Left cardiac atrium (tissue), 4 donors: ENCODE results near the gene ELAVL3. TPM values are rescaled to one million over a fixed set of nuclear protein-coding genes. Genes with fewer than 3 reads are reported as not detected.

ENCODE experiments used
- ATAC-seq, 2 donors: fragments of 200-7000 bp; cut with Tn5 transposase; one replicate each; pipeline ENCODE4 v1.9.1; 2020; ENCODE audit warnings: mild to moderate bottlenecking in 2 of 2, moderate library complexity in 2 of 2
- DNase-seq: peaks from one replicate; pipeline ENCODE4 v3.0.0-alpha.2; 2020
- intact Hi-C, 2 donors: fragments of 100-400 bp; cut with DNase I; formaldehyde crosslinking; loops; one replicate each; pipeline versions ENCODE4 v1.14.1 to v1.15.1; 2022 to 2023
- long read RNA-seq: library from polyadenylated mRNA; unstranded; transcript quantifications from one replicate; pipeline ENCODE4 v2.0.0, GENCODE V29; 2021
- total RNA-seq, 2 donors: library from RNA; stranded (reverse); fragmentation: NEBNext Ultra II Directional; extraction: Animal tissue kit (Norgen Biotek cat#: 25700); gene quantifications; one replicate each; pipeline ENCODE4 v1.2.1, GENCODE V29; 2021
- donor health status: DM: no; HTN: yes; CAD: no.
- donor health status: DM: no; HTN: yes; CAD: no; lungs with severe emphysema.
- donor health status: DM: yes; HTN: yes; CAD: no.
- donor health status: Dilated cardiomyopathy.

The ELAVL3 gene
- total RNA-seq, result under 1 TPM; 0.24 to 0.50 TPM
- long read RNA-seq, result 0 reads

- ATAC-seq, result no peak
- intact Hi-C loops, result loop anchor here in 1 of 2 donors (10.0 kb wide), 1 partner anchor 186 kb away; the partner anchor contains the start of gene TSPAN16
- DNase-seq, result no peak
Observed at GRCh38 chr19:11480715-11481533, at the start of gene ELAVL3. ELAVL3 (minus strand) TSS chr19:11481046; CDS start chr19:11480608, 438 bp downstream.

GRCh38 chr19:11530432-11530831 is 49.6 kb upstream of the ELAVL3 start:
- ATAC-seq (peak; percentile 48 to 49), DNase-seq (peak; percentile 84)
- intact Hi-C loops, result no loop called here

- intact Hi-C loops, result no loop called here
- DNase-seq (peak; percentile 98), ATAC-seq (peak; percentile 99)
Observed at GRCh38 chr19:11528551-11529341, 47.9 kb upstream of the ELAVL3 start, which contains the start of gene ECSIT. ECSIT (minus strand) TSS chr19:11529134; CDS start chr19:11519170, 9,964 bp downstream.

GRCh38 chr19:11519138-11519537 is 38.3 kb upstream of the ELAVL3 start:
- DNase-seq, result no peak
- intact Hi-C loops, result no loop called here
- no peak for ATAC-seq

DNA sequence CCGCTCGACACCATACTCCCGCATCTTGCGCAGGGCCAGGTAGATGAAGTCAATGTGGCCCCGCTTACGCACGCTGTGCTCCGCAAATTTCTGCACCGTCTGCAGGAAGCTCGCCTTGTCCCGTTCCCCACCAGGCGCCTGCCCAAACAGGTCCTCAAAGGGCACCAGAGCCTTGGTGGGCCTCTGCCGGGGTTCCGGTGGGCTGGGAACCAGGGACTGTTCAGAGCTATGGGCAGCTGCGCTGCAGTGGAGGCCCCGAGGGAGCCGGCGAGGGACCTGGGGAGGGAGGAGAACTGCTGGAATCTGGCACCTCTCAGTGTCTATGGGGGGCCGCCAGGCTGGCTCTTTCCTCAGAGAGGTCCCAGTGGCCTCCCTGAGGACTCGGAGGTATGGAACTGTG is 33.1 kb upstream of the ELAVL3 start:
- no peak for ATAC-seq
- intact Hi-C loops, result no loop called here

GRCh38 chr19:11510444-11510843 is 29.6 kb upstream of the ELAVL3 start:
- no peak for DNase-seq
- intact Hi-C loops, result no loop called here

More for the DNA sequence above, 33.1 kb upstream of the ELAVL3 start:
- no peak for DNase-seq

GRCh38 chr19:11507370-11508078 is 26.7 kb upstream of the ELAVL3 start:
- intact Hi-C loops, result no loop called here
- ATAC-seq (no peak), DNase-seq (no peak)

More at GRCh38 chr19:11510444-11510843, 29.6 kb upstream of the ELAVL3 start:
- no peak for ATAC-seq

DNA sequence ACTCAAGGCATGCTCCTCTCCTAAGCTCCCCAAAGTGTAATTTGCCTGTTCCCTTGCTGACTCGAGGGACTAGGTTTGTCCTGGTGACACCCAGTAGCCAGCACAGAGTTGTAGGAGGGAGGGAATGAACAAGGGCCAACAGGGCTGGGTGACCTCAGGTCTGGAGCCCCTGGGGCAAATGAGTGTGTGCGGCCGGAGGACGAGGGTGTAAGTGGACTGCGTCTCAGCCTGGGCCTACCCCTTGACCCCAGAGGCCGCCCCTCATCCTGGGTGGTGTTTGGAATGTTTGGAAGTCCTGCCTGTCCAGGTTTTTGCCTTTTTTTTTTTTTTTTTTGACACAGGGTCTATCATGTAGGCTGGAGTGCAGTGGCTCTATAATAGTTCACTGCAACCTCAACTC is 26.1 kb upstream of the ELAVL3 start:
- ATAC-seq (no peak), DNase-seq (no peak)
- intact Hi-C loops, result no loop called here

DNA sequence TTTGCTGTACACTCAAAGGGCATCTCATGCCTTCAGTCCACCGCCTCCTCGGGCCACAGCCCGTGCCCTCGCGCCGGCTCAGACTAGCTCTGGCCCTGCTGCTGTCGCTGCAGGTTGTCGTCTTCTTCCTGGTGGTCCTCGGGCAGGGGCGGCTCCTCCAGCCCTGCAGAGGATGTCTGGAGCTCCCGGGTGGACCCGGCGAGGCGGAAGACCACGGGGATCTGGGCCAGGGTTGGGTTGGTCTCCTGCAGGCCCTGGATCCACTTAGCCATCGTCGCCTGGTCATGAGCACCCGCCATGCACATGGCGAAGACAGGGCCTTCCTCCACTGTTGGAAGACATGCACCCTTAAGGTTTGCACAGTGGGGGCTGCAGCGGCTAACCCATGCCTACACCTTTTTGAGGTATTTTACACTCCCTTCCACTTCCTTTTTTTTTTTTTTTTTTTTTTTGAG is 25.3 kb upstream of the ELAVL3 start:
- peak; percentile 22 to 33 for ATAC-seq
- intact Hi-C loops, result no loop called here
- DNase-seq, result no peak

DNA sequence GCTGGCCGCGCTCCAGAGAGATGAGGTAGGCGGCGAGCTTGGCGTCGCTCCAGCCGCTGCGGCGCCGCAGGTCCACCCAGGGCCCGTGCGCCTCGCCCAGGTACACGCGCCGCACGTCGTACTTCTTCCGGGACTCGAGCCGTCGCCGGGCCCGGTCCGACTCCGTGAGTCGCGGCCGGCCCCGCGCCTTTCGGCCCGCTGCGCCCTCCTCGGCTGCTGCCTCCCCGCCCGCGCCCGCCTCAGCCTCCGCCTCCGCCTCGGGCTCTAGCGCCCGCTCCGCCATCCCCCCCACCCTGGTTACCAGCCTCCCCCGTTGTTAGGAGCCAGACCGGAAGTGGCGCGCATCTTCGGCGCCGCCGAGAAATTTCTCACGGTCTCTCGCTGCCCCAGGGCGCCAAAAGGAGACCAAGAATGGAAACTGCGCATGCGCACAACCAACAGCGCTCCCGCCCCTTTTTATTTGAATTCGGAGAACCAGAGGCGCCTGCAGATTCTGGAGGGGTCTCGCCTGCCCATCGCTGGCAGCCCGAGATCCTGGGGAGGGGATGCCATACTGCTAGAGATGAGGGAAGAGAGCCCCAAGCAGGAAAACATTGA is 24.8 kb upstream of the ELAVL3 start, which contains the start of gene ZNF653:
Gene ZNF653 (minus strand): TSS at position 336 of the 597 bp plus-strand sequence. CDS start 53 bp downstream, at position 283.
- intact Hi-C loops, result no loop called here
- peak; percentile 94 for DNase-seq
- ATAC-seq, result peak; percentile 90 to 92

DNA sequence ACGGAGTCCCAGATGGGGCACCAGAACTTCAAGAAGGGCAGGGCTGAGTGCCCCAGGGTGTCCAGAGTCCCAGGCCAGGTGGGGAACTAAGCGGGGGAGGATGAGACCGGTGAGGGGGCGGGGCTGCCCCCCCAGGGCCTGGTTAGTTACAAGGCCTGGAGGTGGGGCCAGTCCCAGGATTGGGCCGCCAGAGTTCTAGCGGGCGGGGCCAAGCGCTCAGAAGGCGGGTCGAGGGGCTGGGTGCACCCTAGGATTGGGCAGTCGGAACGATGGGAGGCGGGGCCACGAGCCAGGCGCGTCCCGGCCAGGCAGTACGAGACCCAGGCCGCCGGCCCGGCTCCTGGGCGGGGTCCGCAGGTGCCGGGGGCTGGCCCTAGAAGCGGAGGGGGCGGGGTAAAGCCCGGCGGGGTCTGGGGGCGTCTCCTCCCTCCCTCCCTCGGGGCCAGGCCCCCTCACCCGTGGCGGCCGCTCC is 24.2 kb upstream of the ELAVL3 start:
- ATAC-seq, result peak; percentile 96 to 97
- peak; percentile 99 for DNase-seq
- intact Hi-C loops, result no loop called here

DNA sequence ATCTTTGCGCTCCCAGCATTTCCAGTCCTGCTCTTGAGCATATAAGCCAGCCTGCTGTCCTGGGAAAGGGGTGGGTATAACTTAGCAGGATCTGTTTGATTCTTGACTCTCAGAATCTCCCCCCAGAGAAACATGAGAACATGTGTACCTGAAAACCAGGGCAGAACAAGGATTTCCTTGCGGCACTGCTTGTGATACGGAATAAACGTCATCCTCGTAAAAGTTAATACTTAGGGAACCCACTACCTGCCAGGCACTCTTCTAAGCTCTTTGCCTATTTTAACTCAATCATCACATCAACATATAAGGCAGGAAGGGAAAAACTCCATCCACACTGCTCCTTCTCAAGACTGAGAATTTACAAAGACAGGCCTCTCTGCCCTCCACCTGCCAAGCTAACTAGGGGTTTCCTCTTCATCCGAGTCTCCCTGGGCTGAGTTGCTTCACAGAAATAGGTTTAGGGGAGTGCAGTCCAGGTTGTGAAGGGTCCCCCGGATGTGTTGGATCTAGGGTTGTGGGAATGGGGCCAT is 23.7 kb upstream of the ELAVL3 start:
- intact Hi-C loops, result no loop called here
- DNase-seq (no peak), ATAC-seq (no peak)

DNA sequence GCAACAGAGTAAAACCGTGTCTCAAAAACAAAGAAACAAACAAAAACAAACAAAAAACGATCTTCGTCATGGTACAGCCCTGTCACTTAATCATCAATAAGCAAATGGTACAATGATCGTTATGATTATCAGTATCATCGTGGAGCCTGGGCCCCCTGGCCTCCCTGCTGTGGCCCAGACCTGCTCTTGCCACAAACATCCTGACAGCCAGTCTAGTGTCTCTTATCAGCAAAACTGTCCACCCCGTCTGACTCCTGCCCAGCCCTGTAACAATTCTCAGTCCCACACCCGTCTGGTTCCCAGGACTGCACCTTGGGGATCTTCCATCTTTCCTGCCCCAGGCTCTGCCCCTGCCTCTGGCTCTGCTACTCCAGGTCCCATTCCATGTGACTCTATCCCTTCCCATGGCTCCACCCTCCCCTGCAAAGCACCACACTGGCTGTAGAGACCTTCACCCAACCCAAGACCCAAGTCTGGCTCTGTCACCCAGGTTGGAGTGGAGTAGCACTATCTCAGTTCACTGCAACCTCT is 19.1 kb upstream of the ELAVL3 start:
- ATAC-seq (no peak), DNase-seq (no peak)
- intact Hi-C loops, result no loop called here

GRCh38 chr19:11499220-11499726 is 18.4 kb upstream of the ELAVL3 start:
- no peak for DNase-seq
- intact Hi-C loops, result no loop called here
- ATAC-seq, result no peak

DNA sequence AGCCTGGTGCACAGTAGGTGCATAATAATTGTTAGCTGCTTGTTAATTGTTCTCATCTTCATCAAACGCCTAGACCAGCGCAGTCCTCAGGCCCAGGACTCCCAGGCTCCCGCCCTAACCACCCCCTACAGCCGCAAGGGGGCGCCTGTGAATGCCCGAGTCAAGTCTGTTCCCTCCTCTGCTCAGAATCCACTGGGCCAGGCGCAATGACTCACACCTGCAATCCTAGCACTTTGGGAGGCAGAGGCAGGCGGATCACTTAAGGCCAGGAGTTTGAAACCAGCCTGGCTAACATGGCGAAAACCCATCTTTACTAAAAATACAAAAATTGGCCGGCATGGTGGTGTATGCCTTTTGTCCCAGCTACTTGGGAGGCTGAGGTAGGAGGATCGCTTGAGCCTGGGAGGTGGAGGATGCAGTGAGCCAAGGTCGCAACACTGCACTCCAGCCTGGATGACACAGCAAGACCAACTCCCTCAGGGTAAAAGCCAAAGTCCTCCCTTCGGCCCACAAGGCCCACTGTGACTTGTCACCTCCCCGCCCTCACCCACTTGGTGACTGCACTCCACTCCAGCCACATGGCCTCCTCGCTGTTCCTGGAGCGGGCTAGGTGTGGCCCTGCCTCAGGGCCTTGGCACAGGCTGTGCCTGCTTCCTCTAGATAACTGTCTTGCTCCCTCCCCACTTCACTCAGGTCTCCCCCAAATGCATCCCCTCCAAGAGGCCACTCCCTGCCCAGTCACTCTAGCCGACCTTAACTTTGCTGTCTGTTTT is 15.7 kb upstream of the ELAVL3 start:
- ATAC-seq (peak; percentile 51 to 75), DNase-seq (peak; percentile 72)
- intact Hi-C loops, result loop anchor here in 1 of 2 donors (1.0 kb wide), 1 partner anchor 91 kb away; no protein-coding TSS in a partner anchor

DNA sequence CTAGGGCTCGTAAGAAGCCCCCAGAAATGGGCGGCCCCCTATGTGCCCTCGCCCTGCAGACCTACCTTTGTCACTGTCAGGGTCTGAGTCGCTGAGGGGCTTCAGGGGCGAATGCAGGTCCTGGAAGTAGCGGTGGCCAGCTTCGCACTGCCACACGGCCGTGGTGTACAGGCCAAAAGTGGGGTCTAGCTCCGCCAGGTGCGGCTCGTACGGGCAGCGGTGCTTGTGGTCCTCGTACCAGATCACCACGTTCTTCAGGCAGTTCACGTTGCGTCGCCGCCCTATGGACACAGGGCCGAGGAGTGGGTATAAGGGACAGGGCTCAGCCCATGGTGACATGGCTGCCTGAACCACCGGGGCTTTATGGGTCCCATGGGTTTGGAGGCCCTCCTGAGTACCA is 15.0 kb upstream of the ELAVL3 start:
- peak in 1 of 2 donors; percentile 6 for ATAC-seq
- no peak for DNase-seq
- intact Hi-C loops, result loop anchor here in 1 of 2 donors (1.0 kb wide), 1 partner anchor 91 kb away; no protein-coding TSS in a partner anchor

- ATAC-seq, result no peak
- intact Hi-C loops, result no loop called here
Observed at GRCh38 chr19:11495481-11495880, 14.6 kb upstream of the ELAVL3 start.

More at GRCh38 chr19:11495481-11495880, 14.6 kb upstream of the ELAVL3 start:
- DNase-seq, result no peak
